VCaP (cell line): ENCODE measurements around the gene MAP1LC3A.

Experiments used
- H3K27ac ChIP-seq: fragments of 450-650 bp; 2 replicates; pipeline ENCODE4 v1.5.1; 2017
- CTCF ChIP-seq: fragments of 450-650 bp; conservative IDR thresholded peaks from 2 replicates; pipeline ENCODE4 v1.5.1; 2017; ENCODE audit warnings: mild to moderate bottlenecking, moderate library complexity

The MAP1LC3A gene

GRCh38 chr20:34574426-34574825 lies 15.9 kb downstream of the MAP1LC3A start:
- TF ChIP-seq CTCF: no peak
- H3K27ac ChIP-seq: no peak overlapping the region

- TF ChIP-seq CTCF: no peak
- H3K27ac ChIP-seq: no peak overlapping the region
Observed at GRCh38 chr20:34574861-34575260, 16.3 kb downstream of the MAP1LC3A start.

GRCh38 chr20:34575271-34575670 lies 16.8 kb downstream of the MAP1LC3A start:
- TF ChIP-seq CTCF: no peak
- no peak overlapping the region for H3K27ac ChIP-seq

GRCh38 chr20:34575756-34576155 lies 17.2 kb downstream of the MAP1LC3A start:
- no peak for TF ChIP-seq CTCF
- no peak overlapping the region for H3K27ac ChIP-seq

GRCh38 chr20:34577061-34577460 lies 18.5 kb downstream of the MAP1LC3A start:
- no peak overlapping the region for H3K27ac ChIP-seq
- no peak for TF ChIP-seq CTCF

- peak overlapping the region; percentile 53; the same call in 1 of the 2 replicates for H3K27ac ChIP-seq
- TF ChIP-seq CTCF: no peak
Observed at GRCh38 chr20:34578025-34578424, 19.5 kb downstream of the MAP1LC3A start.

GRCh38 chr20:34578521-34578920 lies 20.0 kb downstream of the MAP1LC3A start:
- H3K27ac ChIP-seq: peak overlapping the region; percentile 53
- no peak for TF ChIP-seq CTCF
